Esophagus squamous epithelium (tissue), 5 donors: ENCODE results near the gene MED27. TPM values are rescaled to one million over a fixed set of nuclear protein-coding genes. Genes with fewer than 3 reads are reported as not detected.

Source experiments
- DNase-seq: peaks from one replicate; lab custom pipeline; 2025; lab: John Stamatoyannopoulos, UW
- H3K27ac ChIP-seq, 4 donors: fragments of 200-600 bp; sonication (generic); one replicate each; pipeline ENCODE4 v1.5.1; 2016 to 2019; ENCODE audit warnings: mild to moderate bottlenecking in 1 of 4
- H3K27me3 ChIP-seq, 4 donors: fragments of 200-600 bp; sonication (generic); 1 replicate in 3 of 4; 2 replicates in 1 of 4; pipeline versions ENCODE4 v1.5.1 to v1.6.0; 2017 to 2021; ENCODE audit warnings: antibody characterized with exemption in 1 of 4
- H3K36me3 ChIP-seq, 3 donors: fragments of 200-600 bp; sonication (generic); one replicate each; pipeline ENCODE4 v1.5.1; 2016 to 2019
- H3K4me1 ChIP-seq, 3 donors: fragments of 200-600 bp; sonication (generic); one replicate each; pipeline ENCODE4 v1.5.1; 2017 to 2019
- H3K4me3 ChIP-seq, 4 donors: fragments of 200-600 bp; sonication (generic); 1 replicate in 3 of 4; 2 replicates in 1 of 4; pipeline ENCODE4 v1.5.1; 2016 to 2019; ENCODE audit warnings: mild to moderate bottlenecking in 2 of 4, moderate library complexity in 1 of 4
- H3K9me3 ChIP-seq, 3 donors: fragments of 200-600 bp; sonication (generic); one replicate each; pipeline ENCODE4 v1.5.1; 2016 to 2019
- POLR2A ChIP-seq, 4 donors: fragments of 450-650 bp; IDR thresholded peaks; one replicate each; pipeline ENCODE4 v1.6.1; 2017; ENCODE audit warnings: antibody characterized with exemption in 4 of 4, mild to moderate bottlenecking in 4 of 4, moderate library complexity in 3 of 4
- WGBS, 2 donors: methylation state at CpG; one replicate each; pipeline ENCODE4 v1.1.5; 2018; 5-methylcytosine and 5-hydroxymethylcytosine counted together
- intact Hi-C: fragments of 100-400 bp; cut with DNase I; formaldehyde crosslinking; loops from one replicate; pipeline ENCODE4 v1.15.0; 2022
- total RNA-seq, 4 donors: library from RNA; depleted of rRNA; stranded (reverse); fragments of >200 nt; gene quantifications; one replicate each; pipeline ENCODE4 v1.1.0, GENCODE V29; 2016
- TF ChIP-seq, protein P1 (sequence below), 6 experiments: fragments of 450-650 bp in 4 of 6; fragments of 200-600 bp in 2 of 6; sonication (generic) in 2 of 6; IDR thresholded peaks; one replicate each; pipeline ENCODE4 v1.5.1; 2016 to 2019; ENCODE audit warnings: antibody characterized with exemption in 6 of 6, mild to moderate bottlenecking in 4 of 6, moderate library complexity in 4 of 6
- donor health status: DM: yes; HTN: yes; CAD: no.

Gene MED27
- total RNA-seq, 4 donors from 2014 or later: 10.6 to 20.0 (median 17.6) TPM

DNA sequence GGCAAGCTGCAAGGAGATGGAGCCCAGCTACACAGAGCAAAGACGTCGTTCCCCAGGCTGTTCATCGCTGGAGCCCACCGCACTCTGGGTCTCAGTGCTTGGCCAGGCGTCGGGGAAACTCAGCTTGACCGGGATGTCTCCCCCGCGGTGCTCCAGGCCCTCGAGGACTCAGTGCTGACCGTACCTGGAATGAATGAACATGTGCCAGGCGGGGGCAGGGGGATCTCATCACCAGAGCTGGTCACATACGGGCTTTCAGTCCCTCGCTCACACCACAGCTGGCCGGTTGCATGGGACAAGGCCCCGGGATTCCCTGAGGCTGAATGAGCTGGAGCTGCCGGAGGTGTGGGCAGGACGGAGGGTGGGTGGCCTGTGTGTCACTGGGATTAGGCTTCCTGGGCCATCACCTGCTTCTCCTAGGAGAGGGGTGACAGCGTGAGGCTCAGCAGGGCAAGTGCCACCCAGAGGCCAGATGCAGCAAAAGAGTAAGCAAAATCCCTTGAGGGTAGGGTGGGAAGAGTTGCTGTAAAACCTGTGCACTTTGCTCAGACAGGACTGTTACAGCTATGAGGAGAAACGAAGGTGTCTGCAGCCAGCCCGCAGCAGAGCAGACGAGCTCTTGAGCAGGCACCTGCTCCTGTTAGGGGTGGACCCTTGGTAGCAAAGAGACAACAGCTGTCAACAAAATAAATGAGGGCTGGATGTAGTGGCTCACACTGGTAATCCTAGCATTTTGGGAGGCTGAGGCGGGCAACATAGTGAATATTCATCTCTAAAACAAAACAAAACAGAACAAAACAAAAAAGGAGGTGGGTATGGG lies 269.1 kb downstream of the MED27 start:
- H3K36me3 ChIP-seq: no peaks in the 10 kb centered on the region
- no peak for DNase-seq
- H3K4me1 ChIP-seq: peaks cover 0 to 17% (median 0%) of the 10 kb centered on the region in 3 donors
- WGBS, 2 donors: 33 to 50% methylated on average over 4 to 13 of the region's 23 CpGs
- intact Hi-C loops: no loop called here
- no peak overlapping the region for H3K27ac ChIP-seq
- H3K4me3 ChIP-seq: no peak overlapping the region
- no peak for TF ChIP-seq POLR2A (IDR thresholded peaks at IDR 0.05)
- TF ChIP-seq, protein P1, sequence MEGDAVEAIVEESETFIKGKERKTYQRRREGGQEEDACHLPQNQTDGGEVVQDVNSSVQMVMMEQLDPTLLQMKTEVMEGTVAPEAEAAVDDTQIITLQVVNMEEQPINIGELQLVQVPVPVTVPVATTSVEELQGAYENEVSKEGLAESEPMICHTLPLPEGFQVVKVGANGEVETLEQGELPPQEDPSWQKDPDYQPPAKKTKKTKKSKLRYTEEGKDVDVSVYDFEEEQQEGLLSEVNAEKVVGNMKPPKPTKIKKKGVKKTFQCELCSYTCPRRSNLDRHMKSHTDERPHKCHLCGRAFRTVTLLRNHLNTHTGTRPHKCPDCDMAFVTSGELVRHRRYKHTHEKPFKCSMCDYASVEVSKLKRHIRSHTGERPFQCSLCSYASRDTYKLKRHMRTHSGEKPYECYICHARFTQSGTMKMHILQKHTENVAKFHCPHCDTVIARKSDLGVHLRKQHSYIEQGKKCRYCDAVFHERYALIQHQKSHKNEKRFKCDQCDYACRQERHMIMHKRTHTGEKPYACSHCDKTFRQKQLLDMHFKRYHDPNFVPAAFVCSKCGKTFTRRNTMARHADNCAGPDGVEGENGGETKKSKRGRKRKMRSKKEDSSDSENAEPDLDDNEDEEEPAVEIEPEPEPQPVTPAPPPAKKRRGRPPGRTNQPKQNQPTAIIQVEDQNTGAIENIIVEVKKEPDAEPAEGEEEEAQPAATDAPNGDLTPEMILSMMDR (IDR thresholded peaks at IDR 0.05): no peak
- peaks cover 0 to 98% (median 4%) of the 10 kb centered on the region in 4 donors for H3K27me3 ChIP-seq
- H3K9me3 ChIP-seq: no peaks in the 10 kb centered on the region

Other genes starting within 250 kb of the MED27 start
- gene NTNG2, start 82.2 kb upstream of the MED27 start, total RNA-seq: under 1 TPM; 0.08 to 0.95 (median 0.29) TPM